ENCODE results near the gene GAS2L3.
A peak's percentile ranks its signal among the peaks of the same experiment; 100 is the strongest.
"Not testable (repeated sequence)": the region's sequence is repeated elsewhere in the genome, so short reads cannot be mapped to it uniquely, and the experiment has no call there.

GAS2L3 gene

DNA sequence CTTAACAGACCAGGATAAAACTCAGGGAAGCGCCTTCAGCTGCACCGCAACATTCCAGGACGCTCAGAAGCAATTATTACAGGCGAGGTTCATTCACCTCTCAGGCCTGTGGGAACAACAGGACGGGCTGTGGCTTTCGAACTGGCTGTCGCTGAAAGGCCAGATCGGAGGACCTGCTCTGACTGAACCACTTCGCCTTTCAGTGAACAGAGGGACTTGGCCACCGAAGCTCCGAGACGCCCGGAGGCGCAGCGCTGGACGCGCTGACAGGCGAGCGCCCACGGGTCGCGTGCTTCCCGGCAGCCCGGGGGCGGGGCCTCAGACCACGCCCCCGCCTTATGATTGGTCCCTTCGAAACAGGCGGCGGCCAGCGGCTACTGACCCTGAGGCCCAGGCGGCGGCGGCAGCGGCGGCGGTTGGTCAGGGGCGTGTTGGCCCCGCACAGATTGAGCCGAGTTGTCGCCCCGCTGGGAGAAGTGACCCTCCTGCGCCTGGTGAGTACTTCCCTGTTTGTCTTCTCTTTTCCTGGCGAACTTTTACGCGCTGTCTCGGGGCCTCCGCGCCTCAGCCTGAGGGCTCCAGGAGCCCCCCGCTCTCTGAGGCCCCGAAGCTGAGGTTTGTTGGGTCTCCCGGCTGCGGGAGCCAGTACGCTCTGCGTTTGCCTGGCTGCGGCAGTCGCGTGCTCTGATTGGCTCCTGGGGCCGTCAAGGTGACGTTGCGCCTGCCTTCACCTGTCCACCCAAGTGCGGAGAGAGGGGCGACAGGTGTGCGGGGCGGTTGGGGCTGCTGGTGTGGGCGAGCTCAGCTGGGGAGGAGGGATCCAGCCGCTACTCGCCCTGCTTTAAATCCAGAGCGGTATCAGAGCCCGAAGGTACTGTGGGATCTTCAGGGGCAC, at the start of gene GAS2L3:
Gene GAS2L3, plus strand, starts transcription at position 393 of the 895 bp plus-strand sequence. CDS start 21,221 bp downstream, outside the sequence.
- DNase-seq: peak; percentile 59

DNA sequence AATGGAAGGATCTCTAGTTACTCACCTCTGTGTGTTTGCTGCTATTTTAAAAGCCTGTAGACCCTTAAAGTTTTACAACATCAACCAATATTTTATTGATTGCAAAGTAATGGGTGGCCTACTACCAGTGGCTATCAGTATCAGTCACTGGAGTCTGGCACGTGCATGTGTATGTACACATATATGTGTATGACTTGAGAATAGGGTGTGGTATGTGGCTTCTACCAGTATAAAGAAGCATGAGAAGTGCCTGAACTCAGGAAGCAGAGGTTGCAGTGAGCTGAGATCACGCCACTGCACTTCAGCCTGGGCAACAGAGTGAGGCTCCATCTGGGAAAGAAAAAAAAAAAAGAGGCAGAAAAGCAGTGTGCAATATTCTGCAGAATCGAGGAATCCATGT, 45.5 kb upstream of the GAS2L3 start:
- no peak for DNase-seq

GRCh38 chr12:100528471-100529127, 44.9 kb upstream of the GAS2L3 start:
- no peak for DNase-seq

- DNase-seq: no peak
Observed at GRCh38 chr12:100529756-100530350, 43.6 kb upstream of the GAS2L3 start.

DNA sequence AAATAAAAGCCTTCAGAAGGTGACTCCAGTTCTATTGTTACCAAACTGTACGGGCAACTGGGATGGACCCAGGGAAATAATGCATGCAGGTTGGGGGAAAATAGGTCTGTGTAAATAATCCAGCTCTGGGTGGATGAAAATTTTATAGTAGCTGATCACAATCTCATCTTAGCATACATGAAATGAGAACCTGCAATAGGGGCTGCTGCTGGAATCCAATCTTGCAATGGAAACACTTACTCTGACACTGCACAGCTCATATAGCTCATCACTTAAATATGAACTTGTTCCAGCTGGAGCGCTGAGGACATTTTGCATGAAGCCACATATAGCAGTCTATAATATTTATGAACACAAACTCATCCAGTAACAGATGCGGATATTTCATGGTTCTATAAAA, 40.1 kb upstream of the GAS2L3 start:
- no peak for DNase-seq

- no peak for DNase-seq
Observed at GRCh38 chr12:100534625-100535227, 38.8 kb upstream of the GAS2L3 start.

DNA sequence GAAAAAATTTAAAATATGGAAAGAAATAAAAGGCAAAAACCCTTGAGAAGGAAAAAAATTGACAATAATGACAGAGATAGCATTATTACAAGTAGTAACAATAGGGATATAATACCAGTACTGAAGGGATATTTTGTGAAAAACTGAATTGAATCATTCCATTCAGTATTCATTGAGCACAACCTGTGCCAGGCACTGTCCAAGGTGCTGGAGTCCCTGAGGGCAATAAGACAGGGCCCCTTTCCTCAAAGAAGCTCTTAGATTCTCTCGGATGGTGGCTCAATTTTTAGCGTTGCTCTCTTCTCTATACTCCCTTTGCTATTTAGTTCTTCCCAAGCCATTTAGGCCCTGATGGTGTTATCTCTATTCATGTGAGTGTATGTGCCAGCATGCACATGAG, 34.3 kb upstream of the GAS2L3 start:
- DNase-seq: no peak

GRCh38 chr12:100544165-100544564, 29.3 kb upstream of the GAS2L3 start:
- no peak for DNase-seq

DNA sequence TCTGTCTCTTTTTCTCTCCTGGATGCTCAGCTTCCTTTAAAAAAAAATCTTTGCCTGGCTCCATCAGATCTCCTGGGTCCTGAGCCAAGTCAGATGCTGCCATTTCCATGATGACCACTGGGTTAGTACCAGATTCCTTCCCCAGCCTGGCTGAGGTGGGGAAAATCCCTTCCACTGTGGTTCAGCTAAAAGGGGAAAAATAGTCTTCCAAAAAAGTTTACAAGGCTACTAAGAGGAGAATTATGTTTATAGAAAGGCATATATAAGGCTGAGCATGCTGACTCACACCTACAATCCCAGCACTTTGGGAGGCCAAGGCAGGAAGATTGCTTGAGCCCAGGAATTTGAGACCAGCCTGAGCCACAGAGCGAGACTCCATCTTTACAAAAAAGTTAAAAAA, 28.4 kb upstream of the GAS2L3 start:
- DNase-seq: no peak

- DNase-seq: no peak
Observed at GRCh38 chr12:100553936-100554335, 19.5 kb upstream of the GAS2L3 start.

DNA sequence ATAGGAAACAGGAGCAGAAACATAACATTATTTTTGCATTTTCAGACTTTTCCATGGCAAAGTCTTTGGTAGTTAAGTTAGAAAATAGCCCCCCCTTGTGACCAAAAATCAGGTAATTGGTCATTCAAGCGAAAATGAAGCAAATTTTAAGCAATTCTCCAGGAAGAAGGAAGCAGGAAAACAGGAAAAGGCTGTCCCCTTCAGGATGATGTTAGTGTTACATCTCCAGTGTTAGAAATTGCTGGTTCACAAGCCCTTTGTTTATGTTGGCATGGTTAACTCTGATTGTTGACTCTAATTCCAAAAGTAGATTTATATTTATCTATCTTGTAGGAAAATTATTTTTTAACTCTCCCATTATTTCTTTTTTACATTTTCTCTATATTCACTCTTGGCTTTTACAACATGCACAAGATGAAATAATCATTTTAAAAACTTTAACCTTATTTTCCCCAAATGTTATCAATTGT, 18.8 kb upstream of the GAS2L3 start:
- peak; percentile 43 for DNase-seq

DNA sequence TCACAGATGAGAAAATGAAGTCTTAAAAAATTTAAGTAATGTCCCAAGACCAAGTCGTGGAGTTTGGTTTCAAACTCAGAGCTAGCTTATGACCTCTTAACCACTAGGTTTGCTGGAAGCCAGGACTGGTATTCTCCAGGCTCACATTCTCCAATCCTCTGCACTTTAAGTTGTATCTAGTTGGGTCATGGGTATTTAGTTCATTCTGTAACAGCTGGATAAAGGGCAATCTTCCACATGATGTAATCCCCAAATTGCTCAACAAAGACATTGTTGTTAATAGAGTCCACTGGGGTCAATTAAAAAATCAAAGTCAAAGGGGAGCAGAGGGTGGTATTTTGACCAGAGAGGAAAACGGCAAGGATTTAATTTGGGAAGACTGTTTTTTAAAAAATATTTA, 17.8 kb upstream of the GAS2L3 start:
- no peak for DNase-seq

DNA sequence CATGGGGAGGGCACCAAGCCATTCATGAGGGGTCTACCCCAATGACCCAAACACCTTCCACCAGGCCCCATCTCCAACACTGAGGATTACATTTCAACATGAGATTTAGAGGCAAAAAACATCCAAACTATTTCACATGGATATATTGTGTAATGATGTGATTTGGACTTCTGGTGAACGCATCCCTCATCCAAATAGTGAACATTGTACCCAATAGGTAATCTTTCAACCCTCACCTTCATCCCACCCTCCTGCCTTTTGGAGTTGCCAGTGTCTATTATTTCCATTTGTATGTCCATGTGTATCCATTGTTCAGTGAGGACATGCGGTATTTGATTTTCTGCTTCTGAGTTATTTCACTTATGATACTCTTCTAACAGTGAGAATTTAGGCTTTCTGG, 16.1 kb upstream of the GAS2L3 start:
- DNase-seq: no peak

GRCh38 chr12:100559261-100559660, 14.2 kb upstream of the GAS2L3 start:
- not testable (repeated sequence) for DNase-seq

GRCh38 chr12:100564090-100564489, 9.4 kb upstream of the GAS2L3 start:
- no peak for DNase-seq

DNA sequence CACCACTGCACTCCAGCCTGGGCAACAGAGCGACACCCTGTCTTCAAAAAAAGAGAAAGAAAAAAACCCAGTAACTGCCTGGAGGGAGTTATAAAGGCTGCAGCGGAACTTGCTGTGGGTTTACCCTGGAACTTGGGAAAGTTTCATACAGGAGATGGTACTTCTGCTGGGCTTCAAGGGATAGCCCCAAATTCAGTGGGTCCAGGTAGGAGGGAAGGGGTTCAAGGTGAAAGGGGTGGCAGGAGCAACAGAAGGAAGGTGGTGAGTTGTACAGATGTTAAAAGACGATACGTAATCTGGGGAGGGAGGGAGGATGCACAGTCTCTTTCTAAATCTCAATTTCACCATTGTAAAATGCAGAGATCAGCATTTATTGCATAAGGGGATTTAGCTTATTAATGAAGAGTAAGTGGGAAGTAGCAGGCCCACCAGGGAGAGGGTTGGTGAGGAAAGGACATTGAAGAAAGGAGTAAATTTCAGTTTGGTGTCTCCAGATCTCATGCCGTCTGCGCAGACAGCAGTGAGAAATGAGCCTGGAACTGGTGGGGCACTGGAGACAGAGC, 8.5 kb upstream of the GAS2L3 start:
- no peak for DNase-seq

DNA sequence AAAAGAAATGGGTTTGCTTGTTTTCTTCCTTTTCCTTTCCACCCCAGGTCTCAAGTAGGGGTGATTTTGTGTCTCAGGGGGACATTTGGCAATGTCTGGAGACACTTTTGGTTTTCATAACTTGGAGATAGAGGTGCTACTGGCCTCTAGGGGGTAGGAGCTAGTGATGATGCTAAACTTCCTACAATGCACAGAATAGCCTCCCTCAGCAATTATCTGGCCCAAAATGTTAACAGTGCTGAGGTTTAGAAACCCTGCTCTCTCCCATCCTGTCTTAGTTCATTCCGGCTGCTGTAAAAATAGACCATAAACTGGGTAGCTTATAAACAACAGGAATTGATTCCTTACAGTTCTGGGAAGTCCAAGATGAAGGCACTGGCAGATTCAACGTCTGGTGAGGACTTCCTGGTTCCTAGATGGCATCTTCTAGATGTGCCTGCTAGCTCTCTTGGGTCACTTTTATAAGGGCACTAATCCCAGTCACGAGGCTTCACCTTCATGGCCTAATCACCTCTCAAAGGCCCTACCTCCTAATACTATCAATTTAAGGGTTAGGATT, 7.4 kb upstream of the GAS2L3 start:
- DNase-seq: no peak

DNA sequence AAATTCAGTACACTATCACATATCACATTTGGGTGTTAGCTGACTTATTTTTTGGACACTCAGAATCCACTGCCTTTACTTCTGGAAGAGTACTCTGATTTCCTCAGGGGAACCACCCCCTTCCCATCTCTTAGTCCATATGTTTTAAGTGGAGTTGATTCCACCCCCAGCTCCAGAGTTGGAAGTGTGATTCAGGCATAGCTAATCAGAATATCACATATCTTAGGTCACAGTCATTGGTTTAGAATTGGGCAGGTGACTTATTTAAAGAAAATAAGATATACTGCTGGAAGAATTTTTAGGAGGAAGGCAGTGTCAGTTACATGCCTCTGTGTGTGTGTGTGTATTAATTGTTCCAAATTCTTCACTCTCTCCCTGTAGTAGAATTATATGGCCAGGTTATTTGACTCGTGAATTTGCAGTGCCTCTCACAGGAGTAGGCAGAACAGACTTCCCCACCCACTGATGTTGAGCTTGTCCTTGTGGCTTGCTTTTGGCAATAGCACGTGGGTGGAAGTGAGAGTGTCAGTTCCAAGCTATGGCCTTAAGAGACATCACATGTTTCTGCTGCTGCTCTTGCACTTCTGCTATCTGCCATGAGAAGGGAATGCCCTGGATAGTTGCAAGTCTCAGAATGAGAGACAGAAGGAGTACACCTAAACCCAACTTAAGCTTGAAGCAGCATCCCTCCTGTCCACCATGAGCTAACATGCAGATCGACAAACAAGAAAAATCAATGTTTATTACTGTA, 6.4 kb upstream of the GAS2L3 start:
- no peak for DNase-seq

- no peak for DNase-seq
Observed at GRCh38 chr12:100567945-100568344, 5.5 kb upstream of the GAS2L3 start.

GRCh38 chr12:100572184-100572583, 1.3 kb upstream of the GAS2L3 start:
- DNase-seq: no peak

DNA sequence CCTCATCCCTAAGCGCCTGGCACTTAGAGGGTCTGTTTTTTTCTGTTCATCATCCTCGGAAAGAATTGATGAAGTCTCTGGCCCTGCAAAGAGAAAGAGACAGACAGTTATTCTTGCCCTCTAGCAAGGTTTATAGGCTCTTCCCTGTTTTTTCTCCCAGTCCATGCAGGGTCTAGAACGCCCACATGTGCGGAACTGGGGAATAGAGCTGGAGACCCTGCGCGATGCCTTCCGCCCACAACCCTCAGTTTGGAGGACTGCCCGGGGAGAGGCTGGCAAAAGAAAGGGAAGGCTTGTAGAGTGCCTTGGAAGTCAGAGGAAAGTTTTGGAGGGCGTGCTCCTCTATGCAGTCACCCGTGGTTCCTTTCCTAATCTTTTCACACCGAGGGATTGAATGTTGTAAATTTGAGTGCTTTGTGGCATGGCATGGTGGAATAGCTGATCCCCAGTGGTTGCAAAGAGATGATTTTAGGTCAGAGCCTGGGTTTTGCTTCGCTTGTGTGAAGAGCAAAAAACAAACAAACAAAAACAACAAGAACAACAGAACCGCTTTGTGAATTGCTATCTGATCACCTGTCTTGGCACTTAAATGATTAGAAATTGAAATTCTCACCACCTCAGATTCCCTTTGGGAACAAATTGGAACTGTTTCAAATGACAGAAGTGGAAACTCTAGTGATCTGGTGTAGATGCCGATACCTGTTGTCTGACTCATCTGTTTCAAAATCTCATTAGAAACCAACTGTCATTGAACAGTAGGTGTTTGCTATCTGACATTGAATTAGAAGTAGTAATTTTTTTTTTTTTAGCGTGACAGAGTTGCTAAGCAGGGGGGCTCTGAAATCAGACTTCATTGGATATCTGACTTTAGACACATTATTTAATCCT, 947 bp downstream of the GAS2L3 start:
- DNase-seq: no peak

All from NCI-H1436 treated with DMSO at 0.1 percent for 48 hours (cell line).